MCF 10A (cell line): Measurements from ENCODE around the gene MEF2B. TPM values are rescaled to one million over a fixed set of nuclear protein-coding genes. Genes with fewer than 3 reads are reported as not detected.

Experiments
- BruUV-seq: library from RNA; stranded (reverse); fragments of 400-500 nt; replicated peaks from 2 replicates; lab custom pipeline; 2021; lab: Mats Ljungman, UMichigan
- CTCF ChIA-PET: fragments of 300-600 bp; sonication (Branson Sonifier 250); formaldehyde crosslinking; extraction: SDS; loops from one replicate; lab custom pipeline; 2021; ENCODE audit warnings: antibody characterized with exemption, inconsistent platforms; lab: Yijun Ruan, JAX
- POLR2A ChIA-PET: fragments of 300-600, 350-650 bp; sonication (Branson Sonifier 250); formaldehyde crosslinking; extraction: SDS; loops from one replicate; lab custom pipeline; 2020; ENCODE audit warnings: antibody characterized with exemption, inconsistent platforms; lab: Yijun Ruan, JAX
- DNase-seq: peaks from one replicate; pipeline ENCODE4 v3.0.0-alpha.2; 2018; ENCODE audit not compliant: unreplicated experiment
- H3K27ac Mint-ChIP-seq: one replicate; pipeline ENCODE4 v1.8.0; 2022; ENCODE audit warnings: mild to moderate bottlenecking, low read depth, mixed read lengths; ENCODE audit not compliant: unreplicated experiment
- H3K27me3 Mint-ChIP-seq: one replicate; pipeline ENCODE4 v1.8.0; 2022; ENCODE audit warnings: mixed read lengths; ENCODE audit not compliant: insufficient read depth, unreplicated experiment
- H3K36me3 Mint-ChIP-seq: one replicate; pipeline ENCODE4 v1.8.0; 2022; ENCODE audit warnings: mild to moderate bottlenecking, moderate library complexity, mixed read lengths; ENCODE audit not compliant: insufficient read depth, unreplicated experiment
- H3K4me1 Mint-ChIP-seq: one replicate; pipeline ENCODE4 v1.8.0; 2022; ENCODE audit warnings: mixed read lengths; ENCODE audit not compliant: insufficient read depth, unreplicated experiment
- H3K4me3 Mint-ChIP-seq: one replicate; pipeline ENCODE4 v1.8.0; 2022; ENCODE audit warnings: mild to moderate bottlenecking, moderate library complexity, mixed read lengths; ENCODE audit not compliant: unreplicated experiment
- H3K9me3 Mint-ChIP-seq: one replicate; pipeline ENCODE4 v1.8.0; 2022; ENCODE audit warnings: mixed read lengths; ENCODE audit not compliant: unreplicated experiment
- CTCF ChIP-seq: fragments of 200-600 bp; IDR thresholded peaks from one replicate; pipeline ENCODE4 v1.8.0; 2022; ENCODE audit warnings: antibody characterized with exemption, mild to moderate bottlenecking; ENCODE audit not compliant: unreplicated experiment
- intact Hi-C: fragments of 100-400 bp; cut with micrococcal nuclease; formaldehyde crosslinking; loops from 2 replicates; pipeline ENCODE4 v1.14.1; 2022
- total RNA-seq: library from RNA; stranded (reverse); gene quantifications from 2 replicates; pipeline ENCODE4 v1.2.3, GENCODE V29; 2022

MEF2B gene
- total RNA-seq, 1 experiment from 2014 or later = 1.4 TPM

GRCh38 chr19:19123386-19123785 lies 46.7 kb downstream of the MEF2B start:
- ChIA-PET POLR2A (no interaction called here), CTCF (interaction anchor here (1.2 to 1.4 kb wide), 2 partner anchors 8 to 366 kb away, joined by 3 to 5 read pairs; no protein-coding TSS in a partner anchor)
- Mint-ChIP-seq H3K27ac (no peak overlapping the region), H3K4me1 (no peaks in the 10 kb centered on the region), H3K9me3 (peaks cover 18% of the 10 kb centered on the region), H3K4me3 (no peak overlapping the region), H3K27me3 (no peaks in the 10 kb centered on the region), H3K36me3 (peaks cover 36% of the 10 kb centered on the region)
- no peak for DNase-seq
- intact Hi-C loops = no loop called here
- no peak for TF ChIP-seq CTCF
- BruUV-seq = no TSS peak

- DNase-seq = no peak
- intact Hi-C loops = no loop called here
- Mint-ChIP-seq H3K4me3 (no peak overlapping the region), H3K4me1 (no peaks in the 10 kb centered on the region), H3K27me3 (no peaks in the 10 kb centered on the region), H3K36me3 (peaks cover 35% of the 10 kb centered on the region), H3K27ac (no peak overlapping the region), H3K9me3 (peaks cover 18% of the 10 kb centered on the region)
- no peak for TF ChIP-seq CTCF
- CTCF ChIA-PET = interaction anchor here (1.4 kb wide), 1 partner anchor 7 kb away, joined by 5 read pairs; no protein-coding TSS in a partner anchor
- BruUV-seq = no TSS peak
- POLR2A ChIA-PET = interaction anchor here (0.7 kb wide), 1 partner anchor 12 kb away, joined by 4 read pairs; no protein-coding TSS in a partner anchor
These were observed 47.2 kb downstream of the MEF2B start for GRCh38 chr19:19122902-19123301.

- no peak for TF ChIP-seq CTCF
- ChIA-PET POLR2A (no interaction called here), CTCF (no interaction called here)
- Mint-ChIP-seq H3K27ac (no peak overlapping the region), H3K9me3 (peaks cover 18% of the 10 kb centered on the region), H3K4me1 (no peaks in the 10 kb centered on the region), H3K27me3 (no peaks in the 10 kb centered on the region), H3K4me3 (no peak overlapping the region), H3K36me3 (peaks cover 35% of the 10 kb centered on the region)
- DNase-seq = no peak
- BruUV-seq = no TSS peak
- intact Hi-C loops = no loop called here
These were observed 48.7 kb downstream of the MEF2B start for GRCh38 chr19:19121371-19121770.

- intact Hi-C loops = no loop called here
- peaks cover 18% of the 10 kb centered on the region for H3K9me3 Mint-ChIP-seq
- ChIA-PET CTCF (no interaction called here), POLR2A (no interaction called here)
- H3K4me1 Mint-ChIP-seq = no peaks in the 10 kb centered on the region
- no TSS peak for BruUV-seq
- no peak overlapping the region for H3K4me3 Mint-ChIP-seq
- no peak overlapping the region for H3K27ac Mint-ChIP-seq
- H3K27me3 Mint-ChIP-seq = no peaks in the 10 kb centered on the region
- no peak for DNase-seq
- peaks cover 35% of the 10 kb centered on the region for H3K36me3 Mint-ChIP-seq
- no peak for TF ChIP-seq CTCF
These were observed 49.5 kb downstream of the MEF2B start for GRCh38 chr19:19120308-19121231.
